SK-N-SH (cell line): ENCODE measurements around the gene PTPMT1. TPM values are rescaled to one million over a fixed set of nuclear protein-coding genes. Genes with fewer than 3 reads are reported as not detected.

ENCODE experiments used
- CTCF ChIA-PET: fragments of 300-600, 350-600 bp; formaldehyde crosslinking; extraction: SDS; loops from one replicate; lab custom pipeline; 2021; lab: Yijun Ruan, JAX
- POLR2A ChIA-PET: fragments of 350-600 bp; sonication (Branson Sonifier 250); formaldehyde crosslinking; extraction: SDS; loops from one replicate; lab custom pipeline; 2020; ENCODE audit warnings: antibody characterized with exemption, inconsistent platforms; lab: Yijun Ruan, JAX
- DNase-seq: peaks from one replicate; pipeline ENCODE4 v3.0.0; 2012
- H2AFZ ChIP-seq: fragments of 200-600 bp; sonication (generic); 2 replicates; pipeline ENCODE4 v1.8.1; 2016; ENCODE audit warnings: antibody characterized with exemption, mild to moderate bottlenecking, low read depth
- H3F3A ChIP-seq: fragments of 200-600 bp; sonication (generic); replicated peaks from 2 replicates; pipeline ENCODE3; 2016; ENCODE audit warnings: antibody characterized with exemption, mild to moderate bottlenecking; ENCODE audit not compliant: insufficient read depth
- H3K27ac ChIP-seq, 2 experiments: fragments of 200-500 bp in 1 of 2; fragments of 200-600 bp in 1 of 2; sonication (Bioruptor generic) in 1 of 2; sonication (generic), shearing (Covaris generic) in 1 of 2; 2 replicates each; pipeline versions ENCODE4 v1.5.1 to v1.6.1; 2014 to 2016; ENCODE audit warnings: low read depth in 2 of 2, inconsistent platforms in 1 of 2, low read length in 1 of 2, mild to moderate bottlenecking in 1 of 2, mixed read lengths in 1 of 2
- H3K27me3 ChIP-seq: fragments of 200-600 bp; sonication (generic), shearing (Covaris generic); 2 replicates; pipeline ENCODE4 v1.6.1; 2016; ENCODE audit warnings: mixed run types; ENCODE audit not compliant: insufficient read depth
- H3K36me3 ChIP-seq, 2 experiments: fragments of 200-500 bp in 1 of 2; fragments of 200-600 bp in 1 of 2; sonication (Bioruptor generic) in 1 of 2; sonication (generic) in 1 of 2; replicated peaks in 1 of 2; 2 replicates each; pipeline versions ENCODE3 to v1.5.1; 2014 to 2016; ENCODE audit warnings: low read length in 1 of 2, mild to moderate bottlenecking in 1 of 2; ENCODE audit not compliant: insufficient read depth in 2 of 2, control insufficient read depth in 1 of 2
- H3K4me1 ChIP-seq, 2 experiments: fragments of 200-500 bp in 1 of 2; fragments of 200-600 bp in 1 of 2; sonication (Bioruptor generic) in 1 of 2; sonication (generic), shearing (Covaris generic) in 1 of 2; 2 replicates each; pipeline versions ENCODE4 v1.5.1 to v1.6.1; 2014 to 2016; ENCODE audit warnings: low read depth in 1 of 2, low read length in 1 of 2, mixed run types in 1 of 2; ENCODE audit not compliant: insufficient read depth in 2 of 2, control insufficient read depth in 1 of 2
- H3K4me2 ChIP-seq: fragments of 200-600 bp; sonication (generic), shearing (Covaris generic); 2 replicates; pipeline ENCODE4 v1.6.1; 2017; ENCODE audit warnings: mixed run types
- H3K4me3 ChIP-seq, 2 experiments: fragments of 200-500 bp in 1 of 2; fragments of 200-600 bp in 1 of 2; sonication (Bioruptor generic) in 1 of 2; sonication (generic), shearing (Covaris generic) in 1 of 2; 2 replicates each; pipeline versions ENCODE4 v1.5.1 to v1.8.1; 2014 to 2016; ENCODE audit warnings: low read depth in 2 of 2, inconsistent platforms in 1 of 2, low read length in 1 of 2, mild to moderate bottlenecking in 1 of 2, mixed read lengths in 1 of 2, moderate library complexity in 1 of 2
- H3K79me2 ChIP-seq: fragments of 200-600 bp; sonication (generic); 2 replicates; pipeline ENCODE4 v1.8.1; 2017; ENCODE audit warnings: mild to moderate bottlenecking; ENCODE audit not compliant: insufficient read depth
- H3K9ac ChIP-seq: fragments of 200-600 bp; sonication (generic); 2 replicates; pipeline ENCODE4 v1.6.1; 2017; ENCODE audit warnings: mixed run types
- H3K9me2 ChIP-seq: fragments of 200-600 bp; sonication (generic); 2 replicates; pipeline ENCODE4 v1.6.1; 2017; ENCODE audit warnings: mixed run types
- H3K9me3 ChIP-seq: fragments of 200-600 bp; sonication (generic); 2 replicates; pipeline ENCODE4 v1.6.1; 2017; ENCODE audit warnings: mixed run types, mild to moderate bottlenecking, moderate library complexity
- H4K20me1 ChIP-seq: fragments of 200-600 bp; sonication (generic); 2 replicates; pipeline ENCODE4 v1.6.1; 2017; ENCODE audit warnings: mild to moderate bottlenecking, mixed run types; ENCODE audit not compliant: insufficient read depth
- CTCF ChIP-seq: fragments of 200-600 bp; sonication (generic); IDR thresholded peaks from 2 replicates; pipeline ENCODE4 v1.6.1; 2017; ENCODE audit warnings: antibody characterized with exemption, mild to moderate bottlenecking, moderate library complexity
- EP300 ChIP-seq, 2 experiments: IDR thresholded peaks; 2 replicates each; pipeline versions ENCODE4 v1.4.0 to v1.6.1; 2012; ENCODE audit warnings: borderline replicate concordance in 1 of 2, low read depth in 1 of 2, low read length in 1 of 2
- EZH2phosphoT487 ChIP-seq: fragments of 200-600 bp; sonication (generic); IDR thresholded peaks from 2 replicates; pipeline ENCODE4 v1.6.1; 2017; ENCODE audit warnings: low read depth, mixed run types, mild to moderate bottlenecking, antibody characterized with exemption, moderate library complexity, borderline replicate concordance
- FOXJ3 ChIP-seq: sonication (generic); formaldehyde crosslinking; IDR thresholded peaks from 2 replicates; pipeline ENCODE4 v1.5.1; 2020; ENCODE audit warnings: mild to moderate bottlenecking, missing genetic modification reagents
- GABPA ChIP-seq: IDR thresholded peaks from 2 replicates; pipeline ENCODE4 v1.4.0; 2012; ENCODE audit warnings: low read depth, mild to moderate bottlenecking
- GATA2 ChIP-seq: sonication (generic); formaldehyde crosslinking; IDR thresholded peaks from 2 replicates; pipeline ENCODE4 v1.5.0; 2020; ENCODE audit warnings: mild to moderate bottlenecking, missing genetic modification reagents
- MAX ChIP-seq: IDR thresholded peaks from 2 replicates; pipeline ENCODE4 v1.4.0; 2012; ENCODE audit warnings: low read depth
- MXI1 ChIP-seq: IDR thresholded peaks from 2 replicates; pipeline ENCODE4 v1.6.1; 2012; ENCODE audit warnings: mild to moderate bottlenecking, low read depth, low read length, improper control_type of control experiment
- NRF1 ChIP-seq: IDR thresholded peaks from 2 replicates; pipeline ENCODE4 v1.6.1; 2012; ENCODE audit warnings: low read depth, mild to moderate bottlenecking, low read length
- RAD21 ChIP-seq: IDR thresholded peaks from 2 replicates; pipeline ENCODE4 v1.6.1; 2012; ENCODE audit warnings: mild to moderate bottlenecking, low read length
- SIN3A ChIP-seq: IDR thresholded peaks from 2 replicates; pipeline ENCODE4 v1.6.1; 2012; ENCODE audit warnings: low read depth, mild to moderate bottlenecking, low read length, moderate library complexity, borderline replicate concordance
- SMC3 ChIP-seq: IDR thresholded peaks from 2 replicates; pipeline ENCODE4 v1.6.1; 2012; ENCODE audit warnings: low read depth, low read length, improper control_type of control experiment
- TAF1 ChIP-seq: IDR thresholded peaks from 2 replicates; pipeline ENCODE4 v1.6.1; 2012; ENCODE audit warnings: low read depth, mild to moderate bottlenecking, low read length, moderate library complexity, borderline replicate concordance
- TEAD4 ChIP-seq: IDR thresholded peaks from 2 replicates; pipeline ENCODE4 v1.4.0; 2012; ENCODE audit warnings: mild to moderate bottlenecking, borderline replicate concordance; ENCODE audit not compliant: insufficient read depth
- ZBTB33 ChIP-seq: IDR thresholded peaks from 2 replicates; pipeline ENCODE4 v1.4.0; 2012; ENCODE audit warnings: low read depth, borderline replicate concordance
- WGBS: methylation state at CpG from one replicate; pipeline ENCODE4 v1.1.6; 2017; ENCODE audit warnings: low lambda C conversion rate; 5-methylcytosine and 5-hydroxymethylcytosine counted together
- polyA plus RNA-seq, 3 experiments: library from polyadenylated mRNA; depleted of rRNA; stranded (reverse); fragments of >200 nt; gene quantifications; 2 replicates each; pipeline ENCODE4 v1.2.3, GENCODE V29; 2012

The PTPMT1 gene
- polyA plus RNA-seq, 1 of the 3 experiments (the other 2 are of a cell fraction): 64.4 TPM

GRCh38 chr11:47577460-47578041, 12.2 kb downstream of the PTPMT1 start:
- Histone ChIP-seq H3K36me3 (peaks cover 40 to 59% of the 10 kb centered on the region in 2 experiments), H3K9ac (peak overlapping the region; percentile 92), H3K9me3 (no peaks in the 10 kb centered on the region), H3K79me2 (peaks cover 73% of the 10 kb centered on the region), H3K9me2 (no peaks in the 10 kb centered on the region), H3K27me3 (no peaks in the 10 kb centered on the region), H3K27ac (peak overlapping the region; percentile 69 to 94; a peak in 3 of 4 replicates), H3K4me3 (peak overlapping the region; percentile 90 to 98), H2AFZ (no peak overlapping the region), H3K4me2 (peak overlapping the region; percentile 94), H3F3A (peaks cover 7% of the 10 kb centered on the region), H3K4me1 (peaks cover 13 to 25% of the 10 kb centered on the region in 2 experiments; a peak in 3 of 4 replicates), H4K20me1 (no peaks in the 10 kb centered on the region)
- ChIA-PET POLR2A (interaction anchor here (0.9 to 2.2 kb wide), 3 partner anchors 13 to 30 kb away, joined by 3 to 18 read pairs (median 7); partner anchors contain the start of gene PTPMT1), CTCF (interaction anchor here (0.9 to 2.5 kb wide), 4 partner anchors 10 to 40 kb away, joined by 3 to 14 read pairs (median 4); partner anchors contain the start of genes CELF1 and PTPMT1)
- TF ChIP-seq EZH2phosphoT487 (no peak), TEAD4 (no peak), SMC3 (no peak), GATA2 (CRISPR knock-in tag) (0 out of 2 replicates have a peak, but pooled peaks have one; percentile 17), EP300 (IDR thresholded peaks at IDR 0.05; ENCODE audit: borderline replicate concordance in 1 of 2, low read depth in 1 of 2, low read length in 1 of 2) (no peak), RAD21 (no peak), CTCF (no peak), SIN3A (no peak), GABPA (no peak)
- WGBS: 33% methylated on average over 13 of the region's 13 CpGs
- DNase-seq: no peak

DNA sequence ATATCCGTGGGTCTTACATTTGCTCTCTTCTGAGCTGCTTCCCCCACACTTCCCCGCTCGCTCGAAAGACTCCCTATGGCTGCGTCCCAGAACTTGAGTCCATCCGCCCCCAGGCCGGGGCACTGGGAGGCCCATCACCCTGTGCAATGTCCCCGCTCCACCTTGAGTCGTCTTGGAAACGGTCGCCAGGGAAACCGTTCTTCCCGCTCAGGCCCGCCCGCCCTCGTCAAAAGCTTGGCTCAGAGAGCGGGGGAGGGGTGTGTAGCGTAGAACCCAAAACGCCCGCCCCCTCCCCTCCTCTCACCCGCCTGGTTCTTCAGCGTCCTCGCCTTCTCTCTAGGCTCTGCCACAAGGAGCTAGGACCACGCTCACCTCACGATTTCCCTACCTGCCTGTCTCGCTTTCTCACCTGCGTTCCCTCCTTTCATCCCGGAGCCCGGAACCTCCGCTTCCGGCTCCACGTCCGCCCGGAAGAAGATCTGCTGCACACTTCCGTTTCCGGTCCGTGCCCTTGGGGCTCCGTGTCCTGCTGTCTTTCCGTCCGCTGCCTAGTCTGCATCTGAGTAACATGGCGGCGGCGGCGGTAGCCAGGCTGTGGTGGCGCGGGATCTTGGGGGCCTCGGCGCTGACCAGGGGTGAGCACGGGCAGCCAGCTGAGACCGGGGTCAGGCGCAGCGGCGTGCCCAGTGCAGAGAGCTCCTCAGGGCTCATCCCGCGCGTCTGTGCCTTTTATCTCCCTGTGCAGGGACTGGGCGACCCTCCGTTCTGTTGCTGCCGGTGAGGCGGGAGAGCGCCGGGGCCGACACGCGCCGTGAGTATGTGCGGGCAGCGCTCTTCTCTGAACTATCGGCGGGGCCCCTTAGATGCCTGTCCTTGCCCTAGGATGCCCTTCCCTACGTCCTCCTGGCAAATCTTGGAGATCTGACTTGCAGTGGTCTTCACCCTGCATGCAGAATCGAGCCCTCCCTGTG, 13.4 kb downstream of the PTPMT1 start, which contains the start of the genes KBTBD4 and NDUFS3:
TSS of gene KBTBD4 (minus strand) at position 447 of the 971 bp plus-strand sequence. CDS start at position 428, 19 bp downstream.
TSS of gene NDUFS3 (plus strand) at position 551 of the 971 bp plus-strand sequence. CDS start at position 569, 18 bp downstream.
- Histone ChIP-seq H3K27ac (peak within 1 kb of the TSS; percentile 69 to 94), H3K27me3 (no peaks in the 10 kb centered on the region), H3K9me2 (no peaks in the 10 kb centered on the region), H2AFZ (peak within 1 kb of the TSS; percentile 84), H3K9me3 (no peaks in the 10 kb centered on the region), H3K4me1 (peaks cover 13 to 21% of the 10 kb centered on the region in 2 experiments; a peak in 3 of 4 replicates), H3K9ac (peak within 1 kb of the TSS; percentile 92), H4K20me1 (no peaks in the 10 kb centered on the region), H3K4me3 (peak within 1 kb of the TSS; percentile 90 to 98), H3K4me2 (peak within 1 kb of the TSS; percentile 94), H3F3A (peaks cover 7% of the 10 kb centered on the region), H3K79me2 (peaks cover 64% of the 10 kb centered on the region), H3K36me3 (peaks cover 35 to 65% of the 10 kb centered on the region in 2 experiments)
- DNase-seq: peak; percentile 94
- WGBS: 1% methylated on average over 47 of the region's 72 CpGs
- CTCF ChIA-PET: interaction anchor here (1.6 to 2.5 kb wide), 2 partner anchors 11 to 26 kb away, joined by 5 to 14 read pairs; partner anchors contain the start of gene CELF1
- POLR2A ChIA-PET: interaction anchor here (0.5 to 2.2 kb wide), 7 partner anchors 10 to 643 kb away, joined by 3 to 18 read pairs (median 3); partner anchors contain the start of genes CSTPP1 and PTPMT1
- peak; percentile 98 for TF ChIP-seq TAF1
- peak; percentile 38; the same call in 1 of the 2 replicates for TF ChIP-seq SIN3A
- TF ChIP-seq GATA2 (CRISPR knock-in tag): no peak
- TF ChIP-seq MAX: peak; percentile 96
- TF ChIP-seq ZBTB33: 0 out of 2 replicates have a peak, but pooled peaks have one; percentile 59
- peak; percentile 82 for TF ChIP-seq FOXJ3 (CRISPR knock-in tag)
- no peak for TF ChIP-seq RAD21
- TF ChIP-seq MXI1: peak; percentile 92
- no peak for TF ChIP-seq NRF1
- TF ChIP-seq CTCF: no peak
